Measurements from ENCODE around the gene GALE.

DNA sequence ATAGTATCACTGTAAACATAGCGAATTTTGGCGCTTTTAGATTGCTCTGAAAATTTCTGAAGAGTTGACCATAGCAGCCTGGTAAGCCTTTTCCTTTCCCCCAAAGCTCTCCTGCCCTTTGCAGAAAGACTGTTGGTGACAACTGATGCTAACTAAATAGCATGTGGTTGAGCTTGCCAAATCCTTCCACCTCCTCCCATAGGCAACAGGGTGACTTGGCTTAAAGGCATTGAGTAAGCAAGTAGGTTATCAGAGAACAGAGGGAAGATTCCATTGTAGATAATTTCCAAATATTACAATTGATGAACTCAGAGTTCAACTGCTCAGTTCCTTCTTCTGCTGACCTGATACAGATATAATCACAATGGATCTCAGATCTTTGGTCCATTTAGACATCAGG is 44.6 kb upstream of the GALE start:
- TF ChIP-seq, protein P1, sequence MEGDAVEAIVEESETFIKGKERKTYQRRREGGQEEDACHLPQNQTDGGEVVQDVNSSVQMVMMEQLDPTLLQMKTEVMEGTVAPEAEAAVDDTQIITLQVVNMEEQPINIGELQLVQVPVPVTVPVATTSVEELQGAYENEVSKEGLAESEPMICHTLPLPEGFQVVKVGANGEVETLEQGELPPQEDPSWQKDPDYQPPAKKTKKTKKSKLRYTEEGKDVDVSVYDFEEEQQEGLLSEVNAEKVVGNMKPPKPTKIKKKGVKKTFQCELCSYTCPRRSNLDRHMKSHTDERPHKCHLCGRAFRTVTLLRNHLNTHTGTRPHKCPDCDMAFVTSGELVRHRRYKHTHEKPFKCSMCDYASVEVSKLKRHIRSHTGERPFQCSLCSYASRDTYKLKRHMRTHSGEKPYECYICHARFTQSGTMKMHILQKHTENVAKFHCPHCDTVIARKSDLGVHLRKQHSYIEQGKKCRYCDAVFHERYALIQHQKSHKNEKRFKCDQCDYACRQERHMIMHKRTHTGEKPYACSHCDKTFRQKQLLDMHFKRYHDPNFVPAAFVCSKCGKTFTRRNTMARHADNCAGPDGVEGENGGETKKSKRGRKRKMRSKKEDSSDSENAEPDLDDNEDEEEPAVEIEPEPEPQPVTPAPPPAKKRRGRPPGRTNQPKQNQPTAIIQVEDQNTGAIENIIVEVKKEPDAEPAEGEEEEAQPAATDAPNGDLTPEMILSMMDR (conservative IDR thresholded peaks at IDR 0.05; ENCODE audit: low read depth, low read length), result no peak
- no peak for TF ChIP-seq RFX5 (IDR thresholded peaks at IDR 0.05; ENCODE audit: low read depth, low read length)
- no peak for TF ChIP-seq POLR2A (IDR thresholded peaks at IDR 0.05; ENCODE audit: low read depth, low read length)
- TF ChIP-seq RAD21 (IDR thresholded peaks at IDR 0.05; ENCODE audit: low read length), result no peak
- TF ChIP-seq, protein P2, sequence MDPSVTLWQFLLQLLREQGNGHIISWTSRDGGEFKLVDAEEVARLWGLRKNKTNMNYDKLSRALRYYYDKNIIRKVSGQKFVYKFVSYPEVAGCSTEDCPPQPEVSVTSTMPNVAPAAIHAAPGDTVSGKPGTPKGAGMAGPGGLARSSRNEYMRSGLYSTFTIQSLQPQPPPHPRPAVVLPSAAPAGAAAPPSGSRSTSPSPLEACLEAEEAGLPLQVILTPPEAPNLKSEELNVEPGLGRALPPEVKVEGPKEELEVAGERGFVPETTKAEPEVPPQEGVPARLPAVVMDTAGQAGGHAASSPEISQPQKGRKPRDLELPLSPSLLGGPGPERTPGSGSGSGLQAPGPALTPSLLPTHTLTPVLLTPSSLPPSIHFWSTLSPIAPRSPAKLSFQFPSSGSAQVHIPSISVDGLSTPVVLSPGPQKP (IDR thresholded peaks at IDR 0.05; ENCODE audit: borderline replicate concordance, low read depth, low read length), result no peak
- no peak for TF ChIP-seq MXI1 (IDR thresholded peaks at IDR 0.05; ENCODE audit: borderline replicate concordance, low read depth, low read length)
- no peak for TF ChIP-seq MAZ (IDR thresholded peaks at IDR 0.05; ENCODE audit: borderline replicate concordance, low read depth, low read length)
- no peak for TF ChIP-seq FOS (IDR thresholded peaks at IDR 0.05; ENCODE audit: low read depth, low read length)
- TF ChIP-seq BHLHE40 (IDR thresholded peaks at IDR 0.05; ENCODE audit: low read depth, low read length), result no peak
- TF ChIP-seq, protein P3, sequence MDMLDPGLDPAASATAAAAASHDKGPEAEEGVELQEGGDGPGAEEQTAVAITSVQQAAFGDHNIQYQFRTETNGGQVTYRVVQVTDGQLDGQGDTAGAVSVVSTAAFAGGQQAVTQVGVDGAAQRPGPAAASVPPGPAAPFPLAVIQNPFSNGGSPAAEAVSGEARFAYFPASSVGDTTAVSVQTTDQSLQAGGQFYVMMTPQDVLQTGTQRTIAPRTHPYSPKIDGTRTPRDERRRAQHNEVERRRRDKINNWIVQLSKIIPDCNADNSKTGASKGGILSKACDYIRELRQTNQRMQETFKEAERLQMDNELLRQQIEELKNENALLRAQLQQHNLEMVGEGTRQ (IDR thresholded peaks at IDR 0.05; ENCODE audit: low read depth, low read length), result no peak

Measured in IMR-90 (cell line).